HG03558 (cell line): ENCODE results near the gene GTSF1L.

Source experiments
- ATAC-seq: cut with Tn5 transposase; IDR thresholded peaks from one replicate; pipeline ENCODE4 v1.9.1; 2021; ENCODE audit warnings: moderate number of reproducible peaks; ENCODE audit not compliant: unreplicated experiment; ENCODE audit errors: extremely low read depth

Gene GTSF1L

GRCh38 chr20:43746344-43747137 is 19.7 kb upstream of the GTSF1L start:
- ATAC-seq, result no peak

GRCh38 chr20:43744966-43745730 is 18.3 kb upstream of the GTSF1L start:
- ATAC-seq, result no peak

GRCh38 chr20:43744151-43744611 is 17.4 kb upstream of the GTSF1L start:
- no peak for ATAC-seq

GRCh38 chr20:43740642-43741041 is 13.8 kb upstream of the GTSF1L start:
- no peak for ATAC-seq

- ATAC-seq, result no peak
Observed at GRCh38 chr20:43739148-43739749, 12.4 kb upstream of the GTSF1L start.

GRCh38 chr20:43737925-43738324 is 11.1 kb upstream of the GTSF1L start:
- ATAC-seq, result no peak

- ATAC-seq, result no peak
Observed at GRCh38 chr20:43736588-43737158, 9.9 kb upstream of the GTSF1L start.

- no peak for ATAC-seq
Observed at GRCh38 chr20:43731927-43732326, 5.1 kb upstream of the GTSF1L start.

GRCh38 chr20:43731469-43731868 is 4.7 kb upstream of the GTSF1L start:
- ATAC-seq, result no peak

GRCh38 chr20:43728686-43729255 is 2.0 kb upstream of the GTSF1L start:
- ATAC-seq, result no peak

GRCh38 chr20:43727980-43728590 is 1.3 kb upstream of the GTSF1L start:
- no peak for ATAC-seq

- no peak for ATAC-seq
Observed at GRCh38 chr20:43726333-43726732, 469 bp downstream of the GTSF1L start.

- ATAC-seq, result no peak
Observed at GRCh38 chr20:43725666-43726065, 1.1 kb downstream of the GTSF1L start.

GRCh38 chr20:43724383-43724782 is 2.4 kb downstream of the GTSF1L start:
- no peak for ATAC-seq

- ATAC-seq, result no peak
Observed at GRCh38 chr20:43723735-43724134, 3.1 kb downstream of the GTSF1L start.

- ATAC-seq, result no peak
Observed at GRCh38 chr20:43723186-43723585, 3.6 kb downstream of the GTSF1L start.

- ATAC-seq, result no peak
Observed at GRCh38 chr20:43722153-43722505, 4.7 kb downstream of the GTSF1L start.

GRCh38 chr20:43721429-43722152 is 5.2 kb downstream of the GTSF1L start:
- ATAC-seq, result no peak

- ATAC-seq, result no peak
Observed at GRCh38 chr20:43721097-43721428, 5.7 kb downstream of the GTSF1L start.

- no peak for ATAC-seq
Observed at GRCh38 chr20:43720007-43720406, 6.8 kb downstream of the GTSF1L start.
